UCSD-AML1 (cell line): Measurements from ENCODE around the gene MRPL17.

Experiments
- DNase-seq: peaks from one replicate; lab custom pipeline; 2025; ENCODE audit not compliant: unreplicated experiment; lab: John Stamatoyannopoulos, UW

The MRPL17 gene

DNA sequence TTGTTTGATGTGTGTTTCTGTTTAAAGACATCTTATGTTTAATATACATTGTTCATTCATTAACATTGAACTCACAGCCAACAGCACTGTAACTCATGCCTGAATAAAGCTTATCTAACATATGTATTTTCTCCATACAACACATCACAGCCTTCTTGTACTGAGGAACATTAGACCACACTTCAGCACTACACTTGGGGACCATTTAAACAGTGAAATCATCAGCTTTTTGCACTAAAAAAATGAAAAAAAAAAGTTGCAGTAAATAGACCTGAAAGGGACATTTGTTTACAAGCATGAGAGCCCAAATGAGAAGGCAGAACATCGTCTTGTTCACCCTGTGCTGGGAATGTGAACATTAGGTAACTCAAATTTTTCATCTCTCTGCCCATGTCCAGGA, 48.6 kb downstream of the MRPL17 start:
- no peak for DNase-seq

DNA sequence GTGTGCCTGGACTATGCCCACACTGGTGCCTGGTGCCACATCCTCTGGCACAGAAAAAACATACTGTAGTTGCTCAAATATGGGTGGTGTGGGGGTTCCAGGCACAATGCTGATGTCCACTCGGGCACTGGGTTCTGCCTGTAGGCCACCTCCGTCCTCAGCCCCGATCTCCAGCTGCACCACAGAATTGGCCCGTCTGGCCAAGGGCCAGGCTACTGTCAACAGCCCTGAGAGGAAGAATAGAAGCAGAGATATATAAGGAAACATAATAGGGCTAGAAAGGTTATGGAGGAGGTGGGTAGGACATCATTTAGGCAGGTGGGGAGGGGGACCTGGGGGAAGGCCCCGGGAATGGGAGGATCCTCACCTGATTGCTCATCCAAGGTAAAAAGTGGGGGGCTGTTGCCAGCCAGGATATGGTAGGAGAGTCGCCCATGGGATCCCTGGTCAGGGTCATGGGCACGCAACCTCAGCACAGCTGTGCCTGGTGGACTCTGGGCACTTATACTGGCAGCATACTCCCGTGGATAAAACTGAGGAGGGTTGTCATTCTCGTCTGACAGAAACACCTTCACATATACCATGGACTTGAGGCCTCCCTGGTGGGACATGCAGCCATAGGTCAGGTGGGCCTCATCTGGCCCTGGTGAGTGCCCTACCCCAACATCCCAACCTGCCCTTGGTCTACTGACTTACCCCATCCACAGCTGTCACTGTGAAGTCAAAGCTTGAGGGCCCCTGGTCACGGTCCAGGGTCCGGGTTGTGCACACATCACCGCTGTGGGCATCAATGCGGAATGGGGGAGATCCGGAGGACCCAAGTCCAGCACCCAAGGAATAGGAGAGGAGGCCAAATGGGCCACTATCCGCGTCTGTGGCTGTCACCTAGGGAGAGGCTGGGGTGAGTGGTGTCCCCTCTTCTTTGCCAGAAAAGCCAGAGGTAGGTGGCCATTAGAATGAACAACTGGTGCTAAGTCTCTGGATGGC, 49.4 kb downstream of the MRPL17 start:
- DNase-seq = no peak

DNA sequence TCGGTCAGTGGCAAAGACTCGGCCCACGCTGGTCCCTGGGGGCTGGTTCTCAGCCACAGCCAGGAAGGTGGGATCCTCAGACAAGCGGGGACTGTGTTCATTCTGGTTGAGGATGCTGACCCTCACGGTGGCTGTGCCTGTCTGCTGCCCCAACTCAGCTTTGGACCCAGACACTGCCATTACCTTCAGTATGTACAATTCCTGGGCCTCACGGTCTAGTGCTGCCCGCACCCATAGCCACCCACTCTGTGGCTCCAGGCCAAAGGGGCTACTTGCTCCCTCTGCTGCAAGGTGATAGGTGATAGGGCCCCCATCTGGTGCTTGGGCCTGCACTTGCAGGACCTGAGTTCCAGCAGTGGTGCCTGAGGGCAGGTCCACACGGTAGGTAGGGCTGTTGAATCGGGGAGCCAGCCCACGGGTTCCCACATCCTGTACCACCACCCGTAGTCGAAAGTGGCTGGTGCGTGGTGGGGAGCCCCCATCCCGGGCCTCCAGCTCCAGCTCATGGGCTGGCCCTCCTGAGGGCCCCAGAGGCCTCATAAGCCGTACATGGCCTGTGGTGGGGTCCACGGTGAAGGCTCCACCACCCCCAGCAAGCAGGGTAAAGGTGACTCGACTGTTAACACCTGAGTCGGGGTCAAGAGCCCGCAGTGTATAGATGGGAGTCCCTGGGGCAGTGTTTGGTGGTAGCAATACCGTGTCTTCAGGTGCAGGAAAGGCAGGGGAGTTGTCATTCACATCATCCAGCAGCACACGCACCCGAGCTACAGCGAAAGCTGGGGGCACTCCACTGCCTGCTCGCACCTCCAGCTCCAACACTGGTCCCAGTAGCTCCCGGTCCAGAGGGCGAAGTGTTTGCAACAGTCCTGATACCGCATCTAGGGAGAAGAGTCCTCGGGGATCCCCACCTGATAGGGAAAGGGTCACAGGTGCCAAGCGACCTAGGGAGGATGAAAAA, 50.7 kb downstream of the MRPL17 start:
- DNase-seq = no peak

DNA sequence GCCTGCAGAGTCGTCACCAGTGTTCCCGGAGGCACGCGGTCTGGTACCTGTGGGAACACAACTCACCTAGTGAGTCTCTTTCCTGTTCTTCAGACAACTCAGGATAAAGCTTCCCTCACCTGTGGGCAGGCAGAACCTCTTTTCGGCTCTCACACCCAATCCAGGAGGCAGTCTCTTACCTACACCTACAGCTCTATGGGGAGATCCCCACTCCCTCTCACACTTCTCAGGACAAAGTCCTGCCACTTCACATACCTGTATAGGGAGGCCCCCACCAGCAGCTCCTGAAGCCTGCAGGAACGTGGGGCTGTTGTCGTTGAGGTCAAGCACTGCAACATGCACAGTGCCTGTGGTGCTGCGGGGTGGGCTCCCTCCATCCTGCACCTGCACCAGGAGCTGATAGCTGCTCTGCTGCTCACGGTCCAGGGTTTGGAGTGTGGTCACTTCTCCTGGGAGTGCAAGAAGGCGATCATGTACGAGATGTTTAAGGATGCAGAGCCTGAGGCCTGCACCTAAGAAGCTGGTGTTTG, 51.7 kb downstream of the MRPL17 start:
- DNase-seq = no peak

DNA sequence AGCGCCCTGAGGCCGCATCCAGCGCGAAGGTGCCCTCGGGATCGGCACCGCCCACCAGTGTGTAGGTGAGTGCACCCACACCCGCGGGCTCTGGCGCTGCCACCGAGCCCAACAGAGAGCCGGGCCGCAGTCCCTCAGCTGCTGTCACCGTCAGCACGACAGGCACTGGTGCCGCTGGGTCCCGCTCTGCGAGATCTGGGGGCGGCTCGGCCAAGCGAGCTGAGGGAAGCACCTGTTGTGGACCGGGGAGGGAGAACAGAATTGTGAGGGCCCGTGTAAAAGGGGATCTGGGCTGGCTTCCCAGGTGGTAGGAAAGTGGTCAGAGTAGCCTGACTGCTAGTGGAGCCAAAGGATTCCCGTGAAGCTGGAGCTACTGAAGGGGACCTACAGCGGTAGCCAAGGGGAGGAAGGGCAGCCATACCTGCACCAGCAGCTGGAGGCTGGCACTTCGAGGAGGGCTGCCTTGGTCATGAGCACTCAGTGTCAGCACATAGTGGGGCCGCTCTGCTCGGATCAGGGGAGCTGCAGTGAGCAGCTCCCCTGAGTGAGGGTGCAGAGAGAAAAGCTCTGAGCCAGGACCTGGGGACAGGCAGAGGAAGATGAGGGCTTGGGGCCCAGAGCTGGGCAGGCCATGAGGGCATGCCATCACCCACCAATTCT, 52.4 kb downstream of the MRPL17 start:
- DNase-seq = no peak
